Measurements from ENCODE around the gene EFCAB14.

- TF ChIP-seq CTCF (IDR thresholded peaks at IDR 0.05) (no peak), POLR2A (IDR thresholded peaks at IDR 0.05) (no peak)
Observed at GRCh38 chr1:46649764-46650163, 69.2 kb downstream of the EFCAB14 start.

Data from thyroid gland (tissue), 4 donors.